PFSK-1 (cell line): ENCODE results near the gene CHRM4.

ENCODE experiments used
- POLR2AphosphoS5 ChIP-seq: IDR thresholded peaks from 2 replicates; pipeline ENCODE4 v1.6.1; 2012; ENCODE audit warnings: low read depth, mild to moderate bottlenecking, control low read depth, low read length, moderate library complexity
- REST ChIP-seq, 2 experiments: IDR thresholded peaks; 2 replicates each; pipeline versions ENCODE4 v1.6.1 to v1.8.0; 2011 to 2012; ENCODE audit warnings: low read depth in 2 of 2, low read length in 2 of 2, control low read depth in 1 of 2, inconsistent platforms in 1 of 2, mild to moderate bottlenecking in 1 of 2, moderate library complexity in 1 of 2; ENCODE audit not compliant: insufficient read depth in 1 of 2
- SIN3A ChIP-seq: IDR thresholded peaks from 2 replicates; pipeline ENCODE4 v1.6.1; 2012; ENCODE audit warnings: mild to moderate bottlenecking, low read length, moderate library complexity, borderline replicate concordance; ENCODE audit not compliant: insufficient read depth

- TF ChIP-seq POLR2AphosphoS5 (no peak), SIN3A (no peak), REST (IDR thresholded peaks at IDR 0.05; ENCODE audit: insufficient read depth in 1 of 2, low read depth in 2 of 2, low read length in 2 of 2) (no peak)
These were observed 31.6 kb downstream of the CHRM4 start for GRCh38 chr11:46359953-46360352.
